AG04450 (cell line): ENCODE measurements around the gene SCARF2. TPM values are rescaled to one million over a fixed set of nuclear protein-coding genes. Genes with fewer than 3 reads are reported as not detected.

Experiments
- CTCF ChIA-PET: fragments of 300-600, 350-600 bp; formaldehyde crosslinking; extraction: SDS; loops from one replicate; lab custom pipeline; 2022; ENCODE audit warnings: antibody characterized with exemption, inconsistent platforms; lab: Charles Lee
- POLR2A ChIA-PET: fragments of 350-600 bp; formaldehyde crosslinking; extraction: SDS; loops from one replicate; lab custom pipeline; 2021; ENCODE audit warnings: antibody characterized with exemption, inconsistent platforms; lab: Yijun Ruan, JAX
- DNase-seq: peaks from one replicate; pipeline ENCODE4 v3.0.0-alpha.2; 2011; ENCODE audit warnings: low read depth, low spot score
- H3K27ac ChIP-seq: one replicate; pipeline ENCODE4 v1.5.1; 2012; ENCODE audit warnings: low read depth, low read length, control low read depth
- H3K27me3 ChIP-seq: one replicate; pipeline ENCODE4 v1.6.0; 2012; ENCODE audit warnings: low read length; ENCODE audit not compliant: control insufficient read depth, insufficient read depth
- H3K4me3 ChIP-seq: 2 replicates; pipeline ENCODE4 v1.5.1; 2011; ENCODE audit warnings: mild to moderate bottlenecking, low read depth, low read length, control low read depth
- H3K9me3 ChIP-seq: 2 replicates; pipeline ENCODE4 v1.5.1; 2012; ENCODE audit warnings: low read length; ENCODE audit not compliant: control insufficient read depth, insufficient read depth
- polyA plus RNA-seq: library from polyadenylated mRNA; depleted of rRNA; stranded (reverse); fragments of >200 nt; gene quantifications from 2 replicates; pipeline ENCODE4 v1.2.3, GENCODE V29; 2011
- TF ChIP-seq, protein P1 (sequence below): IDR thresholded peaks from 2 replicates; pipeline ENCODE4 v1.5.1; 2011; ENCODE audit warnings: low read depth, low read length, control low read depth, inconsistent platforms

SCARF2 gene
- polyA plus RNA-seq, 1 experiment = 7.3 TPM

GRCh38 chr22:20404881-20405280, 32.7 kb downstream of the SCARF2 start:
- POLR2A ChIA-PET = no interaction called here
- Histone ChIP-seq H3K9me3 (no peaks in the 10 kb centered on the region), H3K4me3 (no peak overlapping the region), H3K27me3 (no peaks in the 10 kb centered on the region), H3K27ac (no peak overlapping the region)
- CTCF ChIA-PET = interaction anchor here (0.6 kb wide), 1 partner anchor 13 kb away, joined by 3 read pairs; no protein-coding TSS in a partner anchor
- no peak for DNase-seq
- TF ChIP-seq, protein P1, sequence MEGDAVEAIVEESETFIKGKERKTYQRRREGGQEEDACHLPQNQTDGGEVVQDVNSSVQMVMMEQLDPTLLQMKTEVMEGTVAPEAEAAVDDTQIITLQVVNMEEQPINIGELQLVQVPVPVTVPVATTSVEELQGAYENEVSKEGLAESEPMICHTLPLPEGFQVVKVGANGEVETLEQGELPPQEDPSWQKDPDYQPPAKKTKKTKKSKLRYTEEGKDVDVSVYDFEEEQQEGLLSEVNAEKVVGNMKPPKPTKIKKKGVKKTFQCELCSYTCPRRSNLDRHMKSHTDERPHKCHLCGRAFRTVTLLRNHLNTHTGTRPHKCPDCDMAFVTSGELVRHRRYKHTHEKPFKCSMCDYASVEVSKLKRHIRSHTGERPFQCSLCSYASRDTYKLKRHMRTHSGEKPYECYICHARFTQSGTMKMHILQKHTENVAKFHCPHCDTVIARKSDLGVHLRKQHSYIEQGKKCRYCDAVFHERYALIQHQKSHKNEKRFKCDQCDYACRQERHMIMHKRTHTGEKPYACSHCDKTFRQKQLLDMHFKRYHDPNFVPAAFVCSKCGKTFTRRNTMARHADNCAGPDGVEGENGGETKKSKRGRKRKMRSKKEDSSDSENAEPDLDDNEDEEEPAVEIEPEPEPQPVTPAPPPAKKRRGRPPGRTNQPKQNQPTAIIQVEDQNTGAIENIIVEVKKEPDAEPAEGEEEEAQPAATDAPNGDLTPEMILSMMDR = no peak

DNA sequence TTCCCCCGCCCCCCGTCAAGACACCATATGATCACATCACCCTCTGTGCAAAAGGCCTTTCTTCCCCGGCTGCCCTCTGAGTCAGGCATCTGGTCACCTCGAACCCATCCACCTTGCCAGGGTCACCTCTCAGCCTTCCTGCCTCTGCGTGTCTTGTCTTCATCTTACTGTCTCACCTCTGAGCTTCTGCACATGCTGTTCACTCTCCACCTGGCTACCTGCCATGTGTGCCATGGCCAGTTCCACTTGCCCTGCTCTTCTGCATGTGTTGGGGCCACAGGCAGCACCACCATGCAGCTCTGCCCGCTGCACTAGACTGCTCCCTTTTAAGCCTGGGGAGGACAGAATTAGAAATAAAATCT, 33.9 kb downstream of the SCARF2 start:
- H3K27me3 ChIP-seq = no peaks in the 10 kb centered on the region
- CTCF ChIA-PET = interaction anchor here (1.0 kb wide), 1 partner anchor 15 kb away, joined by 4 read pairs; no protein-coding TSS in a partner anchor
- POLR2A ChIA-PET = no interaction called here
- DNase-seq = no peak
- H3K9me3 ChIP-seq = no peaks in the 10 kb centered on the region
- TF ChIP-seq, protein P1 = no peak
- H3K4me3 ChIP-seq = no peak overlapping the region
- no peak overlapping the region for H3K27ac ChIP-seq

DNA sequence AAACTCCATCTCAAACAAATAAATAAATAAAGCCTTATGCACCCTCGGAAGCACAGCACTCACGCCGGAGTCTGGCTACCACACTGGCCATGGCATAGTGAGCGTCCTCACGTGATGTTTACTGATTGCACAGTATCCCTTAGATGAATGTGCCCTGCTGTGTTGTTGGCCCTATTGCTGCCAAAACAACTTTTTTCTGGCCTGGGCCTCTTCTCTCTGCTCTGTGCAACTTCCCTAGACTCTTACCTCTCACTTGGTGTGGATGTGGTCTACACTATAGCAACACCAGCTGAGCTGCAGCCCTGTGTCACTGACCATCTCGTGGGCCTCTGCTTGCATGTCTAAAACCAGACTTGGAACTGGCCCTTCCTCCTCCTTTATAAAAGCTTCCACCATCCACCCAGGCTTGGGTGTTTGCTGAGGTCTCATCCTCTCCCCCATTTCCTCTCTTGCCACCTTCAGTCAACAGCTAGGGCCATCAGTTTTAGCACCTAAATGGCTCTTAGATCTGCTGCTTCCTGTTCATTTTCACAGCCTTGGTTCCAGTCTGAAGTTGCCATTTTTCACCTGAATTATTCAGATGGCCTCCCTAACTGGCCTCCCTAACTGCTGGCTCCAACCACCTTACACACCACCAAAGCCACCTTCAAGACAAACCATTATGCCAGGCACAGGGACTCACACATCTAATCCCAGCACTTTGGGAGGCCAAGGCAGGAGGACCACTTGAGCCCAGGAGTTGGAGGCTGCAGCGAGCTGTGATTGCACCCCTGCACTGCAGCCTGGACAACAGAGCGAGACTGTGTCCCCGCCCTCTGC, 34.5 kb downstream of the SCARF2 start:
- Histone ChIP-seq H3K9me3 (no peaks in the 10 kb centered on the region), H3K27ac (no peak overlapping the region), H3K27me3 (no peaks in the 10 kb centered on the region), H3K4me3 (no peak overlapping the region)
- DNase-seq = no peak
- TF ChIP-seq, protein P1 = no peak
- CTCF ChIA-PET = interaction anchor here (0.6 to 1.0 kb wide), 2 partner anchors 15 to 165 kb away, joined by 4 read pairs; no protein-coding TSS in a partner anchor
- POLR2A ChIA-PET = no interaction called here

DNA sequence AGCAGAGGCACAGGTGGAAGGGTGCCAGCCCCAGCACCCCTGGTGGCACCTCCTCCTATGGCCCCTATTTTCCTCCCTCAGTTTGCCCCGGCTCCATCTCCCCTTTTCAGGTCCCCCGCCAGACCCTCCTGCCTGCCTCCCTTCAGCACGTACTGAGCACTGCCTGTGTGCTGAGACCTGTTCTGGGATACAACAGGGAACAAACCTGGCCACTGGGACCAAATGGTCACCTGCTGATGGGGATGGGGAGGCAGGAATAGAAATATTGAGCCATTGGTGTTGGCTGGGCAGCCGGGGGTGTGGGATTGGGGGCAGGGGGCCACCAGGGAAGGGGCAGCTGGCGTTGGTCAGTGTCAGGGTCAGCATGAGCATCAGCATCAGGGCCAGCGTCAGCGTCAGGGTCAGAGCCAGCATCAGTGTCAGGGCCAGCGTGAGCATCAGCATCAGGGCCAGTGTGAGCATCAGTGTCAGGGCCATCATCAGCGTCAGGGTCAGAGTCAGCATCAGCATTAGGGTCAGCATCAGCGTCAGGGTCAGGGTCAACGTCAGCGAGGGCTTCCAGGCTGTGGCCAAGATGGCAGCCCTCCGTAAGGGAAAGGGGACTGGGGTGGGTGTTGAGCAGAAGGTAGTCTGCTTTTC, 36.1 kb downstream of the SCARF2 start:
- ChIA-PET CTCF (interaction anchor here (0.9 kb wide), 1 partner anchor 17 kb away, joined by 3 read pairs; no protein-coding TSS in a partner anchor), POLR2A (no interaction called here)
- Histone ChIP-seq H3K27me3 (no peaks in the 10 kb centered on the region), H3K4me3 (no peak overlapping the region), H3K27ac (no peak overlapping the region), H3K9me3 (no peaks in the 10 kb centered on the region)
- TF ChIP-seq, protein P1 = no peak
- no peak for DNase-seq
